ENCODE results near the gene PNPLA7. TPM values are rescaled to one million over a fixed set of nuclear protein-coding genes. Genes with fewer than 3 reads are reported as not detected.
A peak's percentile ranks its signal among the peaks of the same experiment; 100 is the strongest.
"Not testable (repeated sequence)": the region's sequence is repeated elsewhere in the genome, so short reads cannot be mapped to it uniquely, and the experiment has no call there.

Gene PNPLA7
- total RNA-seq, 1 donor from 2014 or later: 9.0 TPM

DNA sequence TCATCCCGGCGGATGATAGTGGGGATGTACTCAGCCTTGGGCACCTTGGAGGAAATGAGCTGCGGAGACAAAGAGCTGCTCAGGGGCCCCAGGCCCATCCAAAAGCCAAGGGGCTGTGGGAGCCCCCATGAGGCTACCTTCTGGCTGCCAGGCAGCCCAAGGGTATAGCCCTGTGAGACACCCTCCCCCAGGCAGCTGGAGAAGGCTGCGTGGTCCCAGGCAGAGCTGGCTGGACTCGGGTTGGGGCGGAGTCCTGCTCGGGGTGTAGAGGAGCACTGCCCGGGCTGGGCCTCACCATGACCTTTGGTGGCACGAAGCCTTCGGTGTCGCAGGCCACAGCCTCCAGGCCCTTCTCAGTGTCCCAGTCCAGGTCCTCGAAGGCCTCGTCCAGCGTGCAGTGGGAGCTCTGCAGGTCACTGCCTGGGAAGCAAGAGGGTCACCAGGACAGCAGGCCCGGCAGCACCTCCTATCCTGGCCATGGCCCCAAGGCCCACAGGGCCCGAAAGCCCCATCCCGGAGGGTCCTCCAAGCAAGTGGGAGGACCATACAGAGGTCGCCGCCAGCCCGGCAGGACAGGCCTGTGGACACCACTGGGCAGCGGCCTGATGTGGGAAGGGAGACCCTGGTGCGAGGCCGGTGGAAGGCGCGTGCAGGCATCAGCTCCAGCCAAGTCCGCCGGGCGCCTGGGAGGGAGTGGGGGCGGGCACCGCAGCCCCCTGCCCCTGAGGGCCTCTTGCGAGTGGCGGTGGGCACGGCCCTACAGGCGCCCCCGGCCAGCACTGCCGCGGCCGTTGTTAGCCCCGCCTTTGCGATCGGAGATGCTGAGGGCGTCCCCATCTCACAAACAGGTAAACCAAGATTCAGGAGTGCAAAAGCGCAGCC lies 97.2 kb downstream of the PNPLA7 start:
- Histone ChIP-seq H3K4me3 (peak overlapping the region; percentile 57), H3K9me3 (replicated peaks) (no peaks in the 10 kb centered on the region), H3K36me3 (peaks cover 25% of the 10 kb centered on the region), H3K27me3 (ENCODE audit: low read depth) (no peaks in the 10 kb centered on the region), H3K27ac (replicated peaks) (no peak overlapping the region), H3K4me1 (peaks cover 25% of the 10 kb centered on the region)
- no peak for TF ChIP-seq CTCF (IDR thresholded peaks at IDR 0.05; ENCODE audit: borderline replicate concordance)
- intact Hi-C loops (cut with micrococcal nuclease): no loop called here
- peak; percentile 23 for DNase-seq

- peak; percentile 11 for DNase-seq
- H3K36me3 ChIP-seq: peaks cover 22% of the 10 kb centered on the region
- TF ChIP-seq CTCF (IDR thresholded peaks at IDR 0.05; ENCODE audit: borderline replicate concordance): no peak
Observed at GRCh38 chr9:137452006-137452760, 98.0 kb downstream of the PNPLA7 start.

GRCh38 chr9:137451264-137452005 lies 98.8 kb downstream of the PNPLA7 start:
- DNase-seq; intact Hi-C loops (cut with micrococcal nuclease); H3K27ac ChIP-seq (replicated peaks); H3K27me3 ChIP-seq (ENCODE audit: low read depth); H3K4me3 ChIP-seq; H3K9me3 ChIP-seq (replicated peaks): not testable (repeated sequence)
- H3K36me3 ChIP-seq: peaks cover 22% of the 10 kb centered on the region
- peaks cover 21% of the 10 kb centered on the region for H3K4me1 ChIP-seq

More at GRCh38 chr9:137452006-137452760, 98.0 kb downstream of the PNPLA7 start:
- Histone ChIP-seq H3K4me3 (no peak overlapping the region), H3K27me3 (ENCODE audit: low read depth) (no peaks in the 10 kb centered on the region), H3K27ac (replicated peaks) (no peak overlapping the region), H3K9me3 (replicated peaks) (no peaks in the 10 kb centered on the region), H3K4me1 (peaks cover 21% of the 10 kb centered on the region)
- intact Hi-C loops (cut with micrococcal nuclease): no loop called here

- H3K27me3 ChIP-seq (ENCODE audit: low read depth); intact Hi-C loops (cut with micrococcal nuclease); H3K27ac ChIP-seq (replicated peaks); H3K9me3 ChIP-seq (replicated peaks); H3K4me3 ChIP-seq: not testable (repeated sequence)
- Histone ChIP-seq H3K4me1 (peaks cover 21% of the 10 kb centered on the region), H3K36me3 (peaks cover 22% of the 10 kb centered on the region)
- peak; percentile 13 for DNase-seq
Observed at GRCh38 chr9:137450539-137451222, 99.5 kb downstream of the PNPLA7 start.

GRCh38 chr9:137449931-137450538 lies 100.2 kb downstream of the PNPLA7 start:
- peaks cover 17% of the 10 kb centered on the region for H3K4me1 ChIP-seq
- H3K4me3 ChIP-seq: no peak overlapping the region
- intact Hi-C loops (cut with micrococcal nuclease): no loop called here
- no peaks in the 10 kb centered on the region for H3K27me3 ChIP-seq (ENCODE audit: low read depth)
- TF ChIP-seq CTCF (IDR thresholded peaks at IDR 0.05; ENCODE audit: borderline replicate concordance): no peak
- no peaks in the 10 kb centered on the region for H3K9me3 ChIP-seq (replicated peaks)
- peaks cover 22% of the 10 kb centered on the region for H3K36me3 ChIP-seq
- H3K27ac ChIP-seq (replicated peaks): no peak overlapping the region
- no peak for DNase-seq
